Loucy (cell line): ENCODE measurements around the gene TBC1D20.
A peak's percentile ranks its signal among the peaks of the same experiment; 100 is the strongest.

Experiments
- H2AFZ ChIP-seq: fragments of 200-600 bp; sonication (generic); 2 replicates; pipeline ENCODE4 v1.6.0; 2016; ENCODE audit warnings: antibody characterized with exemption, mild to moderate bottlenecking, low read length, moderate library complexity
- H3F3A ChIP-seq: fragments of 200-600 bp; 2 replicates; pipeline ENCODE4 v1.6.0; 2016; ENCODE audit warnings: antibody characterized with exemption, low read depth, mild to moderate bottlenecking
- H3K27me3 ChIP-seq: fragments of 200-600 bp; sonication (generic); 2 replicates; pipeline ENCODE4 v1.6.1; 2014; ENCODE audit warnings: low read length, mild to moderate bottlenecking; ENCODE audit not compliant: insufficient read depth, poor library complexity, severe bottlenecking
- H3K36me3 ChIP-seq: fragments of 200-600 bp; sonication (generic); 2 replicates; pipeline ENCODE4 v1.6.1; 2016; ENCODE audit warnings: low read length; ENCODE audit not compliant: insufficient read depth
- H3K4me1 ChIP-seq: fragments of 200-600 bp; sonication (generic); 2 replicates; pipeline ENCODE4 v1.5.1; 2014; ENCODE audit warnings: low read length, mild to moderate bottlenecking; ENCODE audit not compliant: insufficient read depth, poor library complexity, severe bottlenecking
- H3K4me2 ChIP-seq: fragments of 200-600 bp; sonication (generic); 2 replicates; pipeline ENCODE4 v1.6.0; 2014; ENCODE audit warnings: antibody characterized with exemption, low read length, low read depth, mild to moderate bottlenecking; ENCODE audit not compliant: poor library complexity, severe bottlenecking
- H3K4me3 ChIP-seq: fragments of 200-600 bp; sonication (generic); 2 replicates; pipeline ENCODE4 v1.5.1; 2014; ENCODE audit warnings: low read length, mild to moderate bottlenecking, mixed read lengths; ENCODE audit not compliant: poor library complexity, severe bottlenecking
- H3K79me2 ChIP-seq: fragments of 200-600 bp; sonication (generic); 2 replicates; pipeline ENCODE4 v1.6.1; 2014; ENCODE audit warnings: low read length; ENCODE audit not compliant: insufficient read depth
- H3K9ac ChIP-seq: fragments of 200-600 bp; sonication (generic); 2 replicates; pipeline ENCODE4 v1.6.0; 2014; ENCODE audit warnings: mild to moderate bottlenecking, low read depth, low read length, moderate library complexity; ENCODE audit not compliant: poor library complexity, severe bottlenecking
- H3K9me2 ChIP-seq: fragments of 200-600 bp; sonication (generic); replicated peaks from 2 replicates; pipeline ENCODE4 v1.6.1; 2016; ENCODE audit warnings: low read depth, low read length, mixed read lengths
- H3K9me3 ChIP-seq: fragments of 200-600 bp; sonication (generic); 2 replicates; pipeline ENCODE4 v1.6.1; 2014; ENCODE audit warnings: mild to moderate bottlenecking, antibody characterized with exemption, low read length, low read depth; ENCODE audit not compliant: insufficient read depth
- H4K20me1 ChIP-seq: fragments of 200-600 bp; sonication (generic); 2 replicates; pipeline ENCODE4 v1.6.0; 2014; ENCODE audit warnings: antibody characterized with exemption, low read length, mild to moderate bottlenecking; ENCODE audit not compliant: insufficient read depth, poor library complexity, severe bottlenecking
- EZH2phosphoT487 ChIP-seq: fragments of 200-600 bp; IDR thresholded peaks from 2 replicates; pipeline ENCODE4 v1.6.1; 2018; ENCODE audit warnings: antibody characterized with exemption, mild to moderate bottlenecking, moderate library complexity, borderline replicate concordance
- TF ChIP-seq, protein P1 (sequence below): fragments of 200-600 bp; sonication (generic); conservative IDR thresholded peaks from 2 replicates; pipeline ENCODE4 v1.5.1; 2014; ENCODE audit warnings: mild to moderate bottlenecking, antibody characterized with exemption, low read length

TBC1D20 gene

DNA sequence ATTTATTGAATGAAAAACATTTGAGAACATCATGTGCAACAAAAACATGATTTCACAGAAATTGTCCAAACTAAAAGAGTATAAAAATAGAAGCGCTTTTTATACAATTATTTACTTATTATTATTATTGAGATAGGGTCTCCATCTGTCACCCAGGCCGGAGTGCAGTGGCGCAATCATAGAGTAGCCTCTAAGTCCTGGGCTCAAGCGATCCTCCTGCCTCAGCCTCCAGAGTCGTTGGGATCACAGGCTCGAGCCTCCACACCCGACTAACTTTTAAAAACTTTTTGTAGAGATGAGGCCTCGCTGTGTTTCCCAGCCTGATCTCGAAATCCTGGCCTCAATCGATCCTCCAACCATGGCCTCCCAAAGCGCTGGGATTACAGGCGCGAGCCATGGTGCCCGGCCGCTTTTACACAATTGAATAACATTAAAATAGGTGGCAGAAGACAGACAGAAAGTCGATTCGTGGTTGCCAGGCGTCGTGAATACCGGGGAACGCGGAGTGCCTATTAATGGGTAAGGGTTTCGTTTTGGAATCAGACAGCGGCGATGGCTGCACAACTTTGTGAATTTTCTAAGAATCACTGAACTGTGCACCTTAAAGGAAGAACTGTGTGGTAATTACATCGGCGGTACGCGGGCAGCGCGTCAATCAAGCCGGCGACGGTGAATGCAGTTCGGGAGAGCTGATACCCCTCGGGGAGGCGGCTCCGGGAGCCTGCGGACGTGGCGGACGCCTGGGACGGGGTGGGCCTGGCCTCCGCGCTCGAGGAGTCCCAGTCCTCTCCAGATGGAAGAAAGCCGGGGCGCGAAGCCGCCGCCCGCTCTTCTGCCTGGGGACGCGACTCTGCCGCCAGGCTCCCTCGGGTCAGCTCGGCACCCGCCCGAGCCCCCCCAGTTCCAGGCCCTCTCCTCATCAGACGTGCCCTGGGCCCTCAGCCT lies 807 bp downstream of the TBC1D20 start:
- Histone ChIP-seq H3K9me3 (no peaks in the 10 kb centered on the region), H3K4me1 (peaks cover 39% of the 10 kb centered on the region), H3K79me2 (peaks cover 55% of the 10 kb centered on the region), H3K9me2 (no peaks in the 10 kb centered on the region), H3K27me3 (no peaks in the 10 kb centered on the region), H4K20me1 (peaks cover 37% of the 10 kb centered on the region), H3K36me3 (no peaks in the 10 kb centered on the region), H3K4me3 (peak overlapping the region; percentile 91), H3F3A (no peaks in the 10 kb centered on the region), H2AFZ (peak overlapping the region; percentile 67; the same call in 1 of the 2 replicates), H3K4me2 (peak overlapping the region; percentile 91), H3K9ac (peak overlapping the region; percentile 85)
- TF ChIP-seq, protein P1, sequence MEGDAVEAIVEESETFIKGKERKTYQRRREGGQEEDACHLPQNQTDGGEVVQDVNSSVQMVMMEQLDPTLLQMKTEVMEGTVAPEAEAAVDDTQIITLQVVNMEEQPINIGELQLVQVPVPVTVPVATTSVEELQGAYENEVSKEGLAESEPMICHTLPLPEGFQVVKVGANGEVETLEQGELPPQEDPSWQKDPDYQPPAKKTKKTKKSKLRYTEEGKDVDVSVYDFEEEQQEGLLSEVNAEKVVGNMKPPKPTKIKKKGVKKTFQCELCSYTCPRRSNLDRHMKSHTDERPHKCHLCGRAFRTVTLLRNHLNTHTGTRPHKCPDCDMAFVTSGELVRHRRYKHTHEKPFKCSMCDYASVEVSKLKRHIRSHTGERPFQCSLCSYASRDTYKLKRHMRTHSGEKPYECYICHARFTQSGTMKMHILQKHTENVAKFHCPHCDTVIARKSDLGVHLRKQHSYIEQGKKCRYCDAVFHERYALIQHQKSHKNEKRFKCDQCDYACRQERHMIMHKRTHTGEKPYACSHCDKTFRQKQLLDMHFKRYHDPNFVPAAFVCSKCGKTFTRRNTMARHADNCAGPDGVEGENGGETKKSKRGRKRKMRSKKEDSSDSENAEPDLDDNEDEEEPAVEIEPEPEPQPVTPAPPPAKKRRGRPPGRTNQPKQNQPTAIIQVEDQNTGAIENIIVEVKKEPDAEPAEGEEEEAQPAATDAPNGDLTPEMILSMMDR: no peak
- no peak for TF ChIP-seq EZH2phosphoT487

DNA sequence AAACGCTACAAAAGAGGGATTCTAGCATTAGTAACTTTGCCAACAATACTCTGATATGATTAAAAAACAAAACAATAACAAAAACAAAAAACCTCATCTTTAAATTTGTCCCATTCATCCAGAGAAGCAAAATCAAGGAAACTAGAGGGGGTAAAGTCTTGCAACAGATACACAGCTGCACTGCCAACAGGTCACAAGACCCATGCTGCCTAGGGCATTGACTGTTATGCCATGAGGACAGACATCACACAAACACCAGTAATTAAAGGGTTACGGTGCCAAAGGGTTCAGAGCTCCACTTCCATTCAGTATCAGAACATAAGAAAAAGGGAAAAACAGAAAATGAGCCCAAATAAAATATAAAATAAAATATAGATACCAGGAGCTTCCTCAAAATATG lies 1.6 kb downstream of the TBC1D20 start:
- Histone ChIP-seq H3K36me3 (no peaks in the 10 kb centered on the region), H3K4me2 (peak overlapping the region; percentile 91), H3K4me1 (peaks cover 39% of the 10 kb centered on the region), H2AFZ (no peak overlapping the region), H3K4me3 (peak overlapping the region; percentile 91), H3F3A (no peaks in the 10 kb centered on the region), H3K9me3 (no peaks in the 10 kb centered on the region), H3K27me3 (no peaks in the 10 kb centered on the region), H3K9me2 (no peaks in the 10 kb centered on the region), H4K20me1 (peaks cover 37% of the 10 kb centered on the region), H3K79me2 (peaks cover 62% of the 10 kb centered on the region), H3K9ac (peak overlapping the region; percentile 85)
- TF ChIP-seq, protein P1: no peak
- TF ChIP-seq EZH2phosphoT487: no peak

DNA sequence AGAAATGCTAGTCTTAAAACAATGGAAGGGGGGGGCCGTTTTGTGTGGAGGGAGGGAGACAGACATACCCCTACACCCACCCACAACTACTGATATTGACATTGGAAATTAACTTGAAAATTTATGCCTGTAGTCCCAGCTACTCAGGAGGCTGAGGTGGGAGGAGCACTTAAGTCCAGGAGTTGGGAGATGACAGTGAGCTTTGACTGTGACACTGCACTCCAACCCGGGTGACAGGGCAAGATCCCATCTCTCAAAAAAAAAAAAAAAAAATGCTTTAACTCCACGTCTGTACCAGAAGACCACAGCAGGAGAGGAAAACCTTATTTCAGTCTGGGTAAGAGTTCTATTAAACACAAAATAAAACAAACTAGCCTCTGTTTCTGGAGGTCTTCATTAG lies 2.2 kb downstream of the TBC1D20 start:
- no peaks in the 10 kb centered on the region for H3F3A ChIP-seq
- H3K9me2 ChIP-seq: no peaks in the 10 kb centered on the region
- no peaks in the 10 kb centered on the region for H3K9me3 ChIP-seq
- H3K4me1 ChIP-seq: peaks cover 39% of the 10 kb centered on the region
- TF ChIP-seq EZH2phosphoT487: no peak
- TF ChIP-seq, protein P1: no peak
- H3K79me2 ChIP-seq: peaks cover 64% of the 10 kb centered on the region
- peak overlapping the region; percentile 85 for H3K9ac ChIP-seq
- peak overlapping the region; percentile 91 for H3K4me3 ChIP-seq
- no peak overlapping the region for H2AFZ ChIP-seq
- no peaks in the 10 kb centered on the region for H3K36me3 ChIP-seq
- H3K27me3 ChIP-seq: no peaks in the 10 kb centered on the region
- H3K4me2 ChIP-seq: peak overlapping the region; percentile 91
- peaks cover 37% of the 10 kb centered on the region for H4K20me1 ChIP-seq
